ENCODE measurements around the gene RALY.

Gene RALY

DNA sequence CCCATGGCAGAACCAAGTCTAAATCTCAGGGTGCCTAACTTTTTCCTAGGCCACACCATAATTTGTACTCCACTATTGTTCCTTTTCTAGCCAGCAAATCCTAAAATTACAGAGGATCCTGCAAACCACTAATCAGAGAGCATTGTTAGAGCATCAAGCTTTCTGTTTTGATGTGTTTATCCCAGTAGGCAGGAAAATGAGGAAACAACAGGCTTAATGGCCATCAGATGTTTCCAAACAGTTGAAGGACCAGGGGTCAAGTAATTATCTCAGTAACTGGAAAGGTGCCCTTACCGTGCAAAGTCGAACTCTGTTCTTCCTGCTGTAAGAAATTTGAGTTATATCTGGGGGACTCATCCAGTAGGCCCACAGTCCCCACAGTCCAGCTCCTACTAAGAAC is 58.7 kb downstream of the RALY start:
- no peaks in the 10 kb centered on the region for H3K36me3 ChIP-seq (ENCODE audit: control insufficient read depth, low read depth, low read length)
- no peaks in the 10 kb centered on the region for H3K9me3 ChIP-seq (ENCODE audit: control insufficient read depth, low read depth, low read length)
- no peak overlapping the region for H3K27ac ChIP-seq (ENCODE audit: low read length)
- no peaks in the 10 kb centered on the region for H3K27me3 ChIP-seq (ENCODE audit: control insufficient read depth, insufficient read depth, low read length)
- no peak overlapping the region for H3K4me3 ChIP-seq (ENCODE audit: low read length)
- no peaks in the 10 kb centered on the region for H3K4me1 ChIP-seq (ENCODE audit: control insufficient read depth, low read depth, low read length)
- H3K9ac ChIP-seq (ENCODE audit: low read length), result no peak overlapping the region

DNA sequence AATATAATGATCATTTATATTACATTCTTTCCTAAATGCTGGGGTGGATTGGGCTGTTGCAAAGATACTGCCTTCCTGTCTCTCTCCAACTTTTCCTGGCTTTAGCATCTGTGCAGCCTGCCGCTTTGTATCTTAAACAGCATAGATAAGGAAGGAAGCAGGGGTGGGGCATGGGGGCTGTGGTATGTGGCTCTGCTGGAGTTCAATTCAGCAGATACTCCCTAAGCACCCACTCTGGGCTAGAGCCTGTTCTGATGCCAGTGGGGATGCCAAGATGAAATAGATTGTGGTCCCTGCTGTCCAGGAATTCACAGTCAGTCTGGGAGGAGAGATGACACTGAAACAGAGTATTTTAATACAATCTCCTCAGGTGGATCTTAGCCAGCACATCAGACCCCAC is 61.6 kb downstream of the RALY start:
- no peaks in the 10 kb centered on the region for H3K27me3 ChIP-seq (ENCODE audit: control insufficient read depth, insufficient read depth, low read length)
- H3K9ac ChIP-seq (ENCODE audit: low read length), result no peak overlapping the region
- H3K4me1 ChIP-seq (ENCODE audit: control insufficient read depth, low read depth, low read length), result no peaks in the 10 kb centered on the region
- H3K36me3 ChIP-seq (ENCODE audit: control insufficient read depth, low read depth, low read length), result no peaks in the 10 kb centered on the region
- H3K4me3 ChIP-seq (ENCODE audit: low read length), result no peak overlapping the region
- H3K9me3 ChIP-seq (ENCODE audit: control insufficient read depth, low read depth, low read length), result no peaks in the 10 kb centered on the region
- H3K27ac ChIP-seq (ENCODE audit: low read length), result no peak overlapping the region

DNA sequence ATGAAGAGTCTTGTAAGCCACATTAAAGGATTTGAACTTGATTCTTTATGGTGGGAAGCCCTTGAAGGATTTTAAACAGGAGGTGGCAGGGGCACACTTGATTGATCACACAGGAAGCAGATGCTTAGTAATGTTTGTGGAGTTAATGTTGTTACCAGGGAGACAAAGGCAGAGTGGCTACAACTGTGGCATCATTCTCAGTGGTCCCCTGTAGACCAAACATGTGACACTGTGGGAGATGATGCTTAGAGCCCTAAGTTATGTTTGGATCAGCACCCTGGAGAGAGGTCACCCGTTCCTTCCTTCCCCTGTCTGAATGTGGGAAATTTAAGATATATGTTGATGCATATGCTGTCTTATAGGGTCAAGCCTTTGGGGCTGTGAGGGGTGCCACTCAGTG is 65.1 kb downstream of the RALY start:
- Histone ChIP-seq H3K4me1 (ENCODE audit: control insufficient read depth, low read depth, low read length) (no peaks in the 10 kb centered on the region), H3K9ac (ENCODE audit: low read length) (no peak overlapping the region), H3K36me3 (ENCODE audit: control insufficient read depth, low read depth, low read length) (no peaks in the 10 kb centered on the region), H3K27ac (ENCODE audit: low read length) (no peak overlapping the region), H3K4me3 (ENCODE audit: low read length) (no peak overlapping the region), H3K9me3 (ENCODE audit: control insufficient read depth, low read depth, low read length) (no peaks in the 10 kb centered on the region), H3K27me3 (ENCODE audit: control insufficient read depth, insufficient read depth, low read length) (no peaks in the 10 kb centered on the region)

DNA sequence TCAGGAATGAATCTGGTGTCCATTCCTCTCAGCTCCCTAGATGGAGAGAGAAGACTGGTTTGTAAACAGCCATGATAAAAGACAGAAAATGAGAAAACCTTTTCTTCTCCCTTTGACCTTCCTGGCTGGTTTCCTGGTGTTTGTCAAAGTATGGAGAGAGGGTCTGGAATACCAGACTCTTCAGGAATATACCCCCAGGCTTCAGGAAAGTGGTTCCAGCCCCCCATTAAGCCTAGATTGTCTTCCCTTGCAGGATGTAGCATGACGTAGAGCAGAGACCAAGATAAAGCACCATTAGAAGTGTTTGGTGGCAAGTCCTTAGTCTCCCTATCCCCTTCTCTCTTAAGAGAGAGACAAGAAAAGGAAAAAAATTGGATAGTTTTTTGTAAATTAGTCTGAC is 67.3 kb downstream of the RALY start:
- Histone ChIP-seq H3K36me3 (ENCODE audit: control insufficient read depth, low read depth, low read length) (no peaks in the 10 kb centered on the region), H3K4me3 (ENCODE audit: low read length) (no peak overlapping the region), H3K4me1 (ENCODE audit: control insufficient read depth, low read depth, low read length) (no peaks in the 10 kb centered on the region), H3K9me3 (ENCODE audit: control insufficient read depth, low read depth, low read length) (no peaks in the 10 kb centered on the region), H3K27me3 (ENCODE audit: control insufficient read depth, insufficient read depth, low read length) (no peaks in the 10 kb centered on the region), H3K27ac (ENCODE audit: low read length) (no peak overlapping the region), H3K9ac (ENCODE audit: low read length) (no peak overlapping the region)

DNA sequence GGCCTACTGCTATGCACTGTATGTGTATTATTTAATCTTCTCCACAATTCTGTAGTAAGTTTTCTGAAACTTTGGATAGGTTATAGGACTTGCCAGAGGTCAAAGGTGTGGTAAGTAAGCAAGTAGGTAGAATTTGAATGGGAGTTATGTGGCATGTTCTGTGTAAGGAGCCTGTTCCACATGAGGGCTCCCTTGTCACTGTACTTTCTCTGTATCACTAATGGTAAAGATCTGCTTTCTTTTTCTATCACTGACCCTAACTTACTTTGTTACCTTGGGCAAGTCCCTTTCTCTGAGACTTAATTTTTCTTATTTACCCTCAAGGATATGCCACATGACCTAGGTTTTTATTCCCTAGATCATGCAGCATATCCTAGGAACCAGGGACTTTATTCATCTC is 68.0 kb downstream of the RALY start:
- Histone ChIP-seq H3K4me1 (ENCODE audit: control insufficient read depth, low read depth, low read length) (peaks cover under 1% of the 10 kb centered on the region), H3K4me3 (ENCODE audit: low read length) (no peak overlapping the region), H3K27ac (ENCODE audit: low read length) (no peak overlapping the region), H3K36me3 (ENCODE audit: control insufficient read depth, low read depth, low read length) (no peaks in the 10 kb centered on the region), H3K9ac (ENCODE audit: low read length) (no peak overlapping the region), H3K27me3 (ENCODE audit: control insufficient read depth, insufficient read depth, low read length) (no peaks in the 10 kb centered on the region), H3K9me3 (ENCODE audit: control insufficient read depth, low read depth, low read length) (no peaks in the 10 kb centered on the region)

- Histone ChIP-seq H3K9ac (ENCODE audit: low read length) (no peak overlapping the region), H3K4me3 (ENCODE audit: low read length) (no peak overlapping the region), H3K36me3 (ENCODE audit: control insufficient read depth, low read depth, low read length) (no peaks in the 10 kb centered on the region), H3K4me1 (ENCODE audit: control insufficient read depth, low read depth, low read length) (peaks cover 7% of the 10 kb centered on the region), H3K9me3 (ENCODE audit: control insufficient read depth, low read depth, low read length) (no peaks in the 10 kb centered on the region), H3K27me3 (ENCODE audit: control insufficient read depth, insufficient read depth, low read length) (no peaks in the 10 kb centered on the region), H3K27ac (ENCODE audit: low read length) (no peak overlapping the region)
Measured at GRCh38 chr20:34062570-34063482, 69.1 kb downstream of the RALY start.

DNA sequence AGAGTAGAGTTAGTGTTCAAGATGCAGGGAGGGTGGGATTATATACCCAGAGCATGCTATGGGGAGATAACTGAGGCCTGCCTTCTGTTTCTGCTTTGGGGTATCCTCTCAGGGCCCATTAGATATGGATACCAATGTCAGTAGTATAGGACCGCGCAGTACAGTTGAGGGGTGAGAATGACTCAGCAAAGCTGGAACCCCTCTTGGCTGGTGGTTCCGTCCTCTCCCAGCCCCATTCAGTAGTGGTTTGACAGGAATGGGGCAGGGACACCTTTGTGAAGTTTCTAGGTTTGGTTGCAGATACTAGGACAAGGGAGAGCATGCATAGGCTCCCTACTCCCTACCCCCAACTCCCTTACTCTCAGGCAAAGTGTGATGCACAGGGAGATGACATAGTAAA is 70.6 kb downstream of the RALY start:
- H3K4me1 ChIP-seq (ENCODE audit: control insufficient read depth, low read depth, low read length), result peaks cover 21% of the 10 kb centered on the region
- H3K4me3 ChIP-seq (ENCODE audit: low read length), result no peak overlapping the region
- no peak overlapping the region for H3K9ac ChIP-seq (ENCODE audit: low read length)
- H3K27me3 ChIP-seq (ENCODE audit: control insufficient read depth, insufficient read depth, low read length), result no peaks in the 10 kb centered on the region
- H3K36me3 ChIP-seq (ENCODE audit: control insufficient read depth, low read depth, low read length), result no peaks in the 10 kb centered on the region
- no peak overlapping the region for H3K27ac ChIP-seq (ENCODE audit: low read length)
- H3K9me3 ChIP-seq (ENCODE audit: control insufficient read depth, low read depth, low read length), result no peaks in the 10 kb centered on the region

DNA sequence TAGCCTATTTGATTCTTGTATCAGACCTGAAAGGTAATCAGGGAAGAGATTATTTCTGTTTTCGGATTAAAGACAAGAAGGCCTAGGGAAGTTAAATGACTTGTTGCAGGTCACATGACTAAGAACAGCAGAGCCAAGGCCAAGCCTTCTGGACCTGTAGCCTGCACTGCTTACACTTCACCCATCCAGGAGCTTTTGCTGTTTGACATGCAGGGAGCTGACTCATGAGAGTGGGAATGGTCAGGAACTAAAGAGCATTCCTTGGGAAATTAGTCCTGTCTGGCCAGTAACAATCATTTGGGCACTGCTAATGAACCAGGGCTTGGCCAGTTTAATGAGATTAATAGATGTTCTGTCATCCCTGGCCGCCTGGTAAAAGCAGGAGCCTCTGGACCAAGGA is 71.5 kb downstream of the RALY start:
- H3K9ac ChIP-seq (ENCODE audit: low read length), result no peak overlapping the region
- H3K9me3 ChIP-seq (ENCODE audit: control insufficient read depth, low read depth, low read length), result no peaks in the 10 kb centered on the region
- H3K4me3 ChIP-seq (ENCODE audit: low read length), result no peak overlapping the region
- H3K36me3 ChIP-seq (ENCODE audit: control insufficient read depth, low read depth, low read length), result no peaks in the 10 kb centered on the region
- no peaks in the 10 kb centered on the region for H3K27me3 ChIP-seq (ENCODE audit: control insufficient read depth, insufficient read depth, low read length)
- no peak overlapping the region for H3K27ac ChIP-seq (ENCODE audit: low read length)
- peaks cover 25% of the 10 kb centered on the region for H3K4me1 ChIP-seq (ENCODE audit: control insufficient read depth, low read depth, low read length)

GRCh38 chr20:34066476-34067090 is 72.9 kb downstream of the RALY start:
- Histone ChIP-seq H3K27ac (ENCODE audit: low read length) (no peak overlapping the region), H3K36me3 (ENCODE audit: control insufficient read depth, low read depth, low read length) (no peaks in the 10 kb centered on the region), H3K4me1 (ENCODE audit: control insufficient read depth, low read depth, low read length) (peaks cover 25% of the 10 kb centered on the region)

GRCh38 chr20:34068001-34068400 is 74.3 kb downstream of the RALY start:
- Histone ChIP-seq H3K36me3 (ENCODE audit: control insufficient read depth, low read depth, low read length) (no peaks in the 10 kb centered on the region), H3K27me3 (ENCODE audit: control insufficient read depth, insufficient read depth, low read length) (no peaks in the 10 kb centered on the region), H3K9me3 (ENCODE audit: control insufficient read depth, low read depth, low read length) (no peaks in the 10 kb centered on the region), H3K27ac (ENCODE audit: low read length) (no peak overlapping the region), H3K4me3 (ENCODE audit: low read length) (no peak overlapping the region), H3K9ac (ENCODE audit: low read length) (no peak overlapping the region), H3K4me1 (ENCODE audit: control insufficient read depth, low read depth, low read length) (peaks cover 25% of the 10 kb centered on the region)

More at GRCh38 chr20:34066476-34067090, 72.9 kb downstream of the RALY start:
- H3K4me3 ChIP-seq (ENCODE audit: low read length), result no peak overlapping the region
- H3K9me3 ChIP-seq (ENCODE audit: control insufficient read depth, low read depth, low read length), result no peaks in the 10 kb centered on the region
- no peak overlapping the region for H3K9ac ChIP-seq (ENCODE audit: low read length)
- no peaks in the 10 kb centered on the region for H3K27me3 ChIP-seq (ENCODE audit: control insufficient read depth, insufficient read depth, low read length)

- no peak overlapping the region for H3K9ac ChIP-seq (ENCODE audit: low read length)
- H3K27ac ChIP-seq (ENCODE audit: low read length), result no peak overlapping the region
- H3K27me3 ChIP-seq (ENCODE audit: control insufficient read depth, insufficient read depth, low read length), result no peaks in the 10 kb centered on the region
- H3K4me3 ChIP-seq (ENCODE audit: low read length), result no peak overlapping the region
- H3K9me3 ChIP-seq (ENCODE audit: control insufficient read depth, low read depth, low read length), result no peaks in the 10 kb centered on the region
- H3K36me3 ChIP-seq (ENCODE audit: control insufficient read depth, low read depth, low read length), result no peaks in the 10 kb centered on the region
- H3K4me1 ChIP-seq (ENCODE audit: control insufficient read depth, low read depth, low read length), result peaks cover 25% of the 10 kb centered on the region
Measured at GRCh38 chr20:34069341-34070078, 75.8 kb downstream of the RALY start.

Data from iPS-18a (cell line).